Inflammatory macrophage treated with lipopolysaccharide for 4 hours (primary cell): ENCODE results near the gene ADARB2.
A peak's percentile ranks its signal among the peaks of the same experiment; 100 is the strongest.
"Not testable (repeated sequence)": the region's sequence is repeated elsewhere in the genome, so short reads cannot be mapped to it uniquely, and the experiment has no call there.

ENCODE experiments used
- DNase-seq: peaks from one replicate; pipeline ENCODE4 v3.0.0-alpha.2; 2020

The ADARB2 gene

DNA sequence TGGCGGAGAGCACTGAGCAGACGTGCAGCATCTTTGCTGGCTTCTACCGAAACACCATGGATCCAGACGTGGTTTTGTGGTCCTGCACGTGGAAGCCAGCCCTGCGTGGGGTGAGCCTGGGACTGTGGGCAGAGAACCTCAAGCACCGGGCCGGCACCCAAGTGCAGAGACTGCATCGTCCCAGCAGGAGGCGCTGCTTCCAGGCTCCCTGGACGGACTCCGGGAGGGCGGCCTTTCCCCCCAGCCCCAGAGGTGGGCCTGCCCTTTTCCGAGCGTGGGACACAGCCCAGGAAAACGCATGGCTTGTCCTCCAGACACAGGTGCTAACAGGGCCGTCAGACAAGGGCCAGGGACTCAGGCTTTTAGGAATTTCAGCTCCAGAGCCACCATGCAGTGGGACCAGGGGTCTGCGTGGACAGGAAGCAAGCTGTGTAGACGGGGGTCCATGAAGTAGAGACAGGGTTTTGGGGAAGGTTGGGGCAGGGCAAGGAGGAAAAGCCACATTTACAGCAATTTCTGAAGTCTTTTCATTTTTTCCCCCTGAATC is 377.2 kb downstream of the ADARB2 start:
- DNase-seq: no peak

GRCh38 chr10:1359626-1359955 is 377.7 kb downstream of the ADARB2 start:
- DNase-seq: no peak

DNA sequence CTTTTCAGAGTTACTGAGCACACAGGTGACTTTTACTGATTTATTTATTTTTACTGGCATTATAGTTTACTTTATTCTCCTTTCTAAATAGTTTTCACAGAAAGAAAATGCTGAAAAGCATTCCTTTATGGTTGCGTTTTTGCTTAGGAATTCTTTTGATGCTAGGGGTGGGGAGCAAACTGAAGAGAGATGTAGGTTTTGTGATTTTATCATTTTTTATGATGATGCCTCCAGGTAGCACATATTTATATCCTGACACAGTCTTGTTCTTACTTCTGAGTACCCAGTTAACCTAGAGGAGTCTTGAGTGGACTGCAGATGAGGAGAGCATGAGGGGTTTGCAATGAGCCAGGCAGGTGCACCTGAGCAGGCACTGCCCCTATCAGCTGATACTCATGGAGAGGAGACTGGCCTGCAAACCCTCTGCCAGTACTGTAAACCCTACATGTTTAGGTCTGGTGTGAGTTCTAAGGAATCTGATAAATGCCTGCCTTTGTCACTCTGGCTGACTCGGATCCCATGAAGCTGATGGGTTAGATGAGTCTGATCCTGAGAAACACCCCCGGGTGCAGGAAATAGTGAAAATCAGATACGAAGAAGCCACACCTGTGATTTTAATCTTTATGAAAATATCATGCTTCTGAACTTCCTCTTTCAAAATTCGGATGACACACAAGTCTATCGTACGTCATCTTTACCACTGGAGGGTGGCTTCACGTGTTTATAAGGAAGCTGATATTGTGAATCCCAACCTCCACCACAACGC is 378.3 kb downstream of the ADARB2 start:
- DNase-seq: peak; percentile 2

DNA sequence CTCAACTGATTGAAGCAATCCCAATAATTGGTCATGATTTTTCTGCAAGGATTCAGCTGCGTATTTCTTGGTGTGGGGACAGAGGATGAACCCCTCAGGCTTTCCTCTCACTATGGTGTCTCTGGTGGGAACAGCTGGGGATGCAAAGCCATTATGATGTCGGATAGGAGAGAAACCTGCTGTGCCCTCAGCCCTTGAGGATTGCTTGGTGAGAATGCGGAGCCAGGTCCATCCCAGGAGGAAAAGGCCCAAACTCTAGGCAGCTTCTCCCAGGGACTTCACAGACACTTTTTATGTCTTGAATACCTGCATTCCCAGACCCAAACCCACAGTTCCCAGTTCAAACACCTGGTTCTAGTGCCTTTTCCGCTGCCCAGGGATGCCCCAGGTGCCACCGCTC is 379.2 kb downstream of the ADARB2 start:
- DNase-seq: no peak

DNA sequence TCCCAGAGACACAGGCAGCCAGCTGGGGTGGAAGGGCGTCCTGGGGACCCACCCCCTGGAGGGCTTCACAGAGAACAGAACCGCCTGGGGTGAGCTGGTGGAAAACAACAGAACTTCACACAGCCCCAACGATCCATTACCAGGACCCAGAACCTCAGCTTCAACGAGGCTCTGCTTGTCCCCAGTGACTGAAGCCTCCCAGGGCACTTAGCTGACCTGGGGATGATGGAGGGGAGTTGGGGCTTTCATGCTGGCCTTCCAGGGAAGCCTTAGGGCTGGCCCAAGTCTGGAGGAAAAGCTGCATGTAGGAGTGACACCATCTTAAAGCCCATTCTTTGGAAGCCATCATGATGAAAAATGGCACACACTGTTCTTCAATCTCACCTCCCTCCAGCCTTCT is 381.0 kb downstream of the ADARB2 start:
- DNase-seq: no peak

DNA sequence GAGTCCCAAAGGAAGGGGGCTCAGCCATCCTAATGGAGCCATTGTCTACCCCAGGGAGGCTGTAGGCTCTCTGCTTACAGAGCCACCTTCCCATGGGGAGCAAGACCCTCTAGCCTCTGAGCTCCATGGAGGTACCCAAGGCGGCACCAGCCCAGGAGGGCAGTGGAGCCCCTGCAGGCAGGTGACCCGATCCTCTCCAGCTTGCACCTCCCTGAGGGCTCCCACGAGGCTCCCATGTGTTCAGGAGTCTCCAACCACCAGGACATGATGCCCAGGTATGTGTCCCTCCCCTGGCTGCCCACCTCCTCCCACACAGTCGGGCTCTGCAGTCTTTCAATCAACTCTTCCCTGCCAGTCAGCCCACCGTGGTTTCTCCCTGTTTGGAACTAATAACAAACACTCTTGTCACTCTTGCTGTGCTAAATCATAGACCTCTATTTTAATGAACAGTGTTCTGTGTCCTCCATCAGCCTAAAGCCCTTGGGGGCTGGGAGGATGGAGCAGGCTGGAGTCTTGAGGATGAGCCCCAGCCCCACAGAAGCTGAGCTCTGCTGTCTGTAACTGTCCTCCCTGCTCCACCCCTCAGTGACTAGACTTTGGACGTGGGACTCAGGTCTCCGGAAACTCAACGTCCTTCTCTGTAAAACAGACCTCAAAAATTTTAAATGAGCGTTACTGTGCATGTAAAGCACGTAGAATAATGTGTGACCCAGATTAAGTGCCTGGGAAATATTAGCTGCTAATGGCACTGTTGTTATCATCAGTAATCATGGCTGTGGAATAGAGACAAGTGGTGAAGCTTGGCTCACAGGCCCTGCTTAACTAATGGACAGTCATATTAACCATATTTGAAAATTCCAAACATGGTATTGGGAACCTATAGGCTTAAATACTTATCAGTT is 382.3 kb downstream of the ADARB2 start:
- no peak for DNase-seq

- DNase-seq: not testable (repeated sequence)
Measured at GRCh38 chr10:1352296-1352695, 385.0 kb downstream of the ADARB2 start.

DNA sequence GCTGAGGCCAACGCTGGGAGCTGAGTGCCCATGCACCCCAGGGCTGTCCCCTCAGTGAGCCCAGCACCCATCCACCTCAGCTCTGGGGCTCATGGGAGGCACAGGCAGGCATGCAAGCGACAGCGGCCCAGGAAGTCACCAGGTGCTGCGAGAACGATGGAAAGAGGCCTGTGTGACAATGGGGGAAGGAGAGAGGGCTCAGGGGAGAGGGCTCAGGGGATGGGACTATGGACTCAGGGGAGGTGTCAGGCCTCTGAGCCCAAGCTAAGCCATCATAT is 388.6 kb downstream of the ADARB2 start:
- DNase-seq: no peak

DNA sequence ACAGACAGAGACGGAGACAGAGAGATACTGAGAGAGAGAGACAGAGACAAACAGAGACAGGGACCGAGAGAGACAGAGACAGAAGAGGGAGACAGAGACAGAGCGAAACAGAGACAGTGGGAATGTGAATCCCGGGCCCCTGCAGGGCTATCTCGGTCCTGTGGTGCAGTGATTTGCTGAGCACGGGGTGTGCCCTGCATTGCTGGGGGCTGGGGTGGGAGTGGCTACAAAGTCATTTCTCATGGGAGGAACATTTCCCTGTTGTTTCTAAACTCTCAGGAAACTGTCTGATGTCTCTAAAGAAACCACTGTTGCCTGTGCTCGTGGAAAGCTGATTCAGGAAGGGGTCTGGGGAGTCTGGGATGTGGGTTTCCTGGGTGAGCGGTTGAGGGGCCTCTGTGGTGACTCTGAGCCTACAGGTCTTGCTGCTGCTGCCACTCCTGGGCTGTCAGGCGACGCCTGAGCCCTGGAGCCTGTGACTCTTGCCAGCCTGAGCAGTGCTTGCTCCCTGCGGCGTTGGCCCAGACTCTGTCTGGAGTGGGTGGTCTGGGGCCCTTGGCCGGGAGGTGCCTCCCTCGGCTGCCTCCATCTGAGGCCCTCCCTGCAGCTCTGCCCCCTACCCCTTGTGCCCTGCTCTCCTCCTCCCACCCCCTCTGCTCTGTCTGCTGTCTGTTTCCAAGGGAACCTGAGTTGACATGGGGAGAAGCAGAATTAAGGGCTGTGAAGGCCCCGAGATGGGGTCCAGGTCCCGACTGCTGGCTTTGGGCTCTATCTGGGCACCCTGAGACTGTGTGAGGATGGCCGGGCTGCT is 389.2 kb downstream of the ADARB2 start:
- DNase-seq: no peak

DNA sequence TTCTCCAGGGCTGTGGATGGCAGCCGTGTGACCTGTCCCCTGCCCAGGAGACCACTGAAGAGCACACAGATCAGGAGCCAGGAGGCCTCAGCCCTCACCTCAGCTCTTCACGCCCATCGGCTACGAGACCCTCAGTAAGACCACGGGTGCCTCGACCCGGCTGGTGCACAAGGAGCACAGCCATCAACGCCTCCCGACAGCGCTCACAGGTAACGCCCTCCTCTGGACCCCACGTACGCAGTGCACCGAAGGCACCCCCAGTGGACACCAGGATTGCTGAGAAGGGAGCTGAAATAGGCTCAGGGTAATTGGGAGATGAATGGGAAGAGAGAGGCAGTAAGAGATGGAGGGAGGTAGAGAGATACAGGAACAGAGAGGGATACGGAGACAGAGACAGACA is 389.8 kb downstream of the ADARB2 start:
- DNase-seq: no peak

DNA sequence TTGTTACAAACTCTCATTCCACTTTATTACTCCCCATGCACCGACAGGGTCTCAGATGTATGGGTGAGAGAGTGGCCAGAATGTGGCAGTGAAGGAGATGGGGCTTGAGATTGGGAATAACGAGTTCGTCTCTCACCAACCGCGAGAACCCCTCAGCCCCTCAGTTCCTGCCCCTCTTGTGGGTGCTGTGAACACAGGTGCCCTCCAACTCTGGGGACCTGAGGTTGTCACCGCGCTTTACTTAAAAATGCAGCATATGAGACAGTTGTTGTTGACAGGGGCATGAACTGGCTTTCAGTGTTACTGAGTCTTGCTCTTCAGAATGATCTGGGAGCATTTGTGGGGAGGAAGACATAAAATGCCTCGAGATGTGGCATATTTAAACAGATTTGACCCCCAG is 391.1 kb downstream of the ADARB2 start:
- DNase-seq: no peak

GRCh38 chr10:1345368-1345767 is 392.0 kb downstream of the ADARB2 start:
- no peak for DNase-seq

- DNase-seq: no peak
Measured at GRCh38 chr10:1344846-1345245, 392.5 kb downstream of the ADARB2 start.

DNA sequence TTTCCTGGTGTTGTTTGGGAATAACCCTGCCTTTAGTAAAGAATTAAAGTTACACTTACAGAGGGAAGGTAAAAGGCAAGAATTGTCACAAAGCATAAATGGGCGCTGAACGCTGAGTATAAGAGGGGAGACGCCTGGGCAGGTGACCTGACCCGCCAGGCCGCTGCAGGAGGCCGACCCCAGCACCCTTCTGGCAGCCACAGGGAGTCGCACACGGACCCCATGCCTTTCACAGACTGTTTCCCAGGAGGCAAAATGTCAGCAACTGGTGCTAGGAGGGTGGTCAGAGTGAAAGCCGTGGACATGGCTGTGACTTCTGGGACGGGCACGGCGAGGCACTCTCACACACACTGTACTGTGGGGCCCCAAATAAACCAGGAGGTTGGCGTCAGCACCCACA is 392.9 kb downstream of the ADARB2 start:
- no peak for DNase-seq

DNA sequence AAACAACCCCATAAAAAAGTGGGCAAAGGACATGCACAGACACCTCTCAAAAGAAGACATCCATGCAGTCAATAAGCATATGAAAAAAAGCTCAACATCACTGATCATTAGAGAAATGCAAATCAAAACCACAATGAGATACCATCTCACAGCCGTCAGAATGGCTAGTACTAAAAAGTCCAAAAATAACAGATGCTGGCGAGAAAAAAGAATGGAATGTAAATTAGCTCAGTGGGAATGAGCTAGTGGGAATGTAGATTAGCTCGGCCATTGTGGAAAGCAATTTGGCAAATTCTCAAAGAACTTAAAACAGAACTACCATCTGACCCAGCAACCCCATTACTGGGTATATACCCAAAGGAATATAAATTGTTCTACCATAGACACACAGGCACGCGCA is 394.1 kb downstream of the ADARB2 start:
- no peak for DNase-seq

DNA sequence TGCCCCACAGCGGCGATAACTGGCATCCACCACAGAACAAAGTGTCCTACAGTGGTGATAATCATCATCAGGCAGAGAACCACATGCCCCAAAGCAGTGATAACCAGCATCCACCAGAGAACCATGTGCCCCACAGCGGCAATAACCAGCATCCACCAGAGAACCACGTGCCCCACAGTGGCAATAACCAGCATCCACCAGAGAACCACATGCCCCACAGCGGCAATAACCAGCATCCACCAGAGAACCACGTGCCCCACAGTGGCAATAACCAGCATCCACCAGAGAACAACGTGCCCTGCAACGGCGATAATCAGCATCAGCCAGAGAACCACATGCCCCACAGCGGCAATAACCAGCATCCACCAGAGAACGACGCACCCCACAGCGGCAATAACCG is 396.3 kb downstream of the ADARB2 start:
- not testable (repeated sequence) for DNase-seq

DNA sequence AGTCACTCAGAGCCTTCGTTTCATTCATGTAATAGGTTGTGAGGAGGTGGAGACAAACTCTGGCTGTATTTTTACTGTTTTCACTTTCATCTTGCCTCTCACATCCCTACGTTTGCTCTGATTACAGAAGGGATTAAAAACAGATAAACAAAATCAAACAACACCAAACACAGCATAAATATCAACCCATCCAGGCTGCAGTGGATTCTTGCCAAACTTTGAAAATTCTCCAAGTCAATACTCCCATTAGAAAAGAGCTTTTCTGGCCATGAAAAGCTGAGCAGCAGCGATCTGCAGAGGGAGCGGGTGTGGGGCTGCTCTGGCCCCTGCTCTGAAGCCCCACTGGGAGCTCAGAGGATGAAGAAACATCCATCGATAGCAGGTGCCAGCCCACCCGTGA is 397.9 kb downstream of the ADARB2 start:
- no peak for DNase-seq

DNA sequence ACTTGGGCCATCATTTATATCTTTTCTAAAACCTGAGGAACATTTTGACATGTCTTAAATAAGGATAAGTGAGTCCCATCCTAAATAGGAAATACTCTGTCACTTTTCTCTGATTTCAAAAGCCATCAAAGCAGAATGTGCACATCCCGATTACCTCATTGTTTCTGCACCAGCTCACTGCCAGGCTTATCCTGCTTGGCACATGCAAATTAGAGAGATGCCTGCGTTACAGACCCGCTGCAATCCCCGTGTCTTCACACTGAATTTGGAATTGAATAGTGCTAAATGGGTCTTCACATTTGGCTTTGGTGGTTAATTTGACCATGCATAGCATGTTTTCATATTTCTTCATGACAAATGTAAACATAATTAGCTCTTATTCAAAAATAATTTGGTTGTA is 401.7 kb downstream of the ADARB2 start:
- no peak for DNase-seq

DNA sequence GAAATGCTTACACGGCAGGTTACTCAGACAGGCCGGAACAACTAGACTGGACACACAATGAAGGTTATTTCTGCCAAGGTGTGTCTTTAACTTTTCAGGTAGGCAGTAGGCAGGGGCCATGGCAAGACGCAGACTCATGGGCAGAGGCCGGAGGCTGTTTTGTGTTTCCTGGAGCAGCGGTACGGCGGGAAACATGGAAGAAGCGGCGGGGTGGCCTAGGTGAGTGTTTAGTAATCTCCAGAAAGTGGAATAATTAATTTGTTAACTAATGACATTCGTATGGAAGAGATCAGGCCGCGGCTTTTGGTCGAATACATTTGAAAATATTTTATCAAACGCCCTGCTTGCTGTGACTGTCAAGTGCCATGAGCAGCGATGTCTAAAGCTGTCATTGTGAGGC is 403.3 kb downstream of the ADARB2 start:
- no peak for DNase-seq

DNA sequence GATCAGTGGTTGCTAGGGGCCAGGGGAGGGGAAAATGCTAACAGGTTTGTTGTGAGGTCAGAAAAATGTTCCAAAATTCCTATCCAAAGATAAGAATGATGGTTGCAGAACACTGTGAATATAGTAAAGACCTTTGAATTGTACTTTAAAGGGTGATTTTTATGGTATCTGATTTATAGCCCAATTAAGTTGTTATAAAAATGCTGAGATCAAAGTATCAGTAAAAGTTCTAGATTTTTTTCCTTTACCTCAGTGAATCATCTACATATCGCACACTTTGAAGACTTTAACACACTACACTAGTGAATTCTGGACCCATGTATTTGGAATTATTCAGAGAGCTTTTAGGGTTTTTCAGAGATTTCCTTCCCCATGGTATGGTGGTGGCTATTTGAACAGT is 405.8 kb downstream of the ADARB2 start:
- no peak for DNase-seq

GRCh38 chr10:1329622-1330021 is 407.7 kb downstream of the ADARB2 start:
- DNase-seq: no peak

DNA sequence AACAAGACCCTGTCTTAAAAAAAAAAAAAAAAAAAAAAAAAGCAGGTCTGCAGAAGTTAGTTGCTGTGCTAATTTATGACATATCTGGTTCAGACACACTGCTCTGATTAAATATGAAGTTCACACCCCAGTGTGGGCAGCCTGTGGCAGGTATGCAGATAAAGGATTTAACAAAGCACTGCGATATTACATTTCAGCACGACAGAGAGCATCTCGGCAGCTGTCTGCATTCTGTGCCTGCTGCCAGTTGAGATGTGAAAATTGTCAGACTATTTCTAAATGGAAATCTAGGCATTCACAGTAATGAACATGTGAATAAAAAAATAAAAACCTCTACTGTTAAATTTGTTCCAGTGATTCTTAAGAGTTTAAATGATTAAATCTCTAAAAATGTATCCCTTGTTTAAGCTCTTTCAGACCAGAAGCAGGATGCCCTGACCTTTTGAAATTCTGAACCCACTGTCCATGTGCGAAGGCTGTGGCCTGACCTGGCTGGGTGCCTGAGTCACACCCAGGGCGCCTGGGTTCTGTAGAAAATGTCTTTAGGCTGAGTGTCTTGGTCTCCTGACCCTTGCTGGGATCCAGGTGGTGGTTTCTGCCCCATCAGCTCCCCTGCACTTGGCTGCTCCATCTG is 408.2 kb downstream of the ADARB2 start:
- no peak for DNase-seq
